HUDEP-2 (cell line): ENCODE measurements around the gene LPAR3.
"Not testable (repeated sequence)": the region's sequence is repeated elsewhere in the genome, so short reads cannot be mapped to it uniquely, and the experiment has no call there.

Experiments used
- DNase-seq, 76 experiments: peaks; one replicate each; lab custom pipeline; 2025; ENCODE audit not compliant: unreplicated experiment in 76 of 76; lab: John Stamatoyannopoulos, UW

Gene LPAR3

GRCh38 chr1:84907095-84907827 is 14.3 kb upstream of the LPAR3 start:
- DNase-seq = no peak

GRCh38 chr1:84902727-84903126 is 9.7 kb upstream of the LPAR3 start:
- not testable (repeated sequence) for DNase-seq

DNA sequence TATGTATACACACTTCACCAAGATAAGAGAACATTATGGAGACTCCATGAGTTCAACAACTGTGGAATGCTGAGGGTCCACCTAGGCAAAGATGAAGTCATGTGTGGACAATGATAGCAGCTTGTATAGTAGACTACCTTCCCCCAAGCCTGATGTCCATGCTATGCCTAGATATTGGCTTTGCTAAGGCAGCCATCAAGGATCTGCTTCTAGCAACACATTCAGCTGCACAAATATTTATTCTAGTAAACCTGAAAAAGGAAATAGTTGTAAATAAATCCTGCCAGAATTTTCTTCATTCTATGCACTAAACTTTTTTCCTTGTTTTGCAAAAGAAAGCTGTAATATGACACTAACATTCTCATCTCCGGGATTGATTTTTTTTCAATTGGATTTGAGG is 7.0 kb upstream of the LPAR3 start:
- no peak for DNase-seq

DNA sequence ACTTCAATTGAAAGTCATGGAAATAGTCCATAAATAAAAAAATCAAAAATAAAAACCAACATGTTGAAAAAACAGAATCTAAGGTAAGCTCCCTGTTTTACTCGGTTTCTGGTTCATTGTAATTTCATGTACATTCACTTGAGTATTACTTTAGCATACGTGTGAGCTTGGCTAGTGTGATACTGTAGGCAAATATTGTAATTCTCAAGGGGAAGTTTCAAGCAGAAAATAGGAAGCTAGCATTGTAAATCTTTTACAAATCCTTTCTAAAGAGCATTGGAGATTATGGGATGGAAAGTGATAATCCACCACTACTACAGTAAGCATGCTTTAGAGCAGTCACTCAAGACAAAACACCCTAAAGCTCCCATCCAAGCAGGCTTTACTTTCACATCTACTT is 3.3 kb upstream of the LPAR3 start:
- no peak for DNase-seq

DNA sequence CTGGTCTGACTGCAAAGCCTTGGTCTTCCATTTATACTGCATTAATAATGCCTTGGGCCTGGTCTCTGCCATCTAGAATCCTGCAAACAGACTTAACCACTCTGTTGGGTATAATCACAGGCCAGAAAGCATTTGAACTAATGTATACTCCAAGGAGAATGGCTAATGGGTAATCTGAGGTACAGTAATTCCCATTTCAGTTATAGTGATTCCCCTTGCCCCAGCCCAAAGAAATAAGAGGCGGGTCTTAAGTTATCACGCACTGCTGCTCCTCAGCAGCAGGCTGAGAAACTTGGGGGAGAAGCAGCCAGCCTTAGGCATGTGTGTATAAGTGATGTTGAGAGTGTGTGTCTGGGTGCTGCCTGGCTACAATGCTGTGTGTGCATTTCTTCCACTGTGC is 2.4 kb downstream of the LPAR3 start:
- DNase-seq = no peak

GRCh38 chr1:84889437-84889836 is 3.6 kb downstream of the LPAR3 start:
- DNase-seq = no peak

GRCh38 chr1:84888753-84889152 is 4.3 kb downstream of the LPAR3 start:
- DNase-seq = no peak

- no peak for DNase-seq
Measured at GRCh38 chr1:84887261-84887934, 5.6 kb downstream of the LPAR3 start.

- DNase-seq = no peak
Measured at GRCh38 chr1:84885469-84885868, 7.5 kb downstream of the LPAR3 start.

DNA sequence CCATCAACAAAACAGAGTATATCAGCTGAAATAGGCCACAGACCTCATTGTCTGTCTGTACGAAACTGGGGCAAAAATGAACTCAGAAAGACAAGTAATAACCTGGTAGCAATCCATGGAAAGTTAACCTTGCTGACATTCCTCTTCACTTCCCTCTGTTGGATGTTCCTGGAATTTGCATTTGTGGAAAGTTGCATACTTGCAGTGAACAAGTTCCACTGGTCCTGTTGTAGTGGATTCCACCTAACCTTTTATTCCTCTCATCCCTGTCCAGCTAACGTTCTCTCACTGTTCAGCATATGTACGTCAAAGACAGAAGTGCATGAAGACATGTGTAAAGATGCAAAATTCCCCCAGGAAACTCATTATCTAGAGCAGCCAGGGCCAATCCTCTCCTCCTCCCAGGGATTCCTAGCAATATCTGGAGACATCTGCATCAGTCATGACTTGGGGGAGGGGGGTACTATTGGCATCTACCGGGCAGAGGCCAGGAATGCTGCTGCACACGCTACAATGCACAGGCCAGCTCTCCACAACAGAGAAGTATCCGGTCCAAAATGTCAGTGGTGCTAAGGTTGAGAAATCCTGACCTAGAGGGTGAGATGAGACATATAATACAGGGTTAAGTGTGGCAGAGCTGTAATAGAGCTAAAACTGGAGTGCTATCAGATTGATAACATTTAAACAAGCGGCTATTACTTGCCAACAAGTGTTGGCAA is 8.2 kb downstream of the LPAR3 start:
- DNase-seq = no peak

DNA sequence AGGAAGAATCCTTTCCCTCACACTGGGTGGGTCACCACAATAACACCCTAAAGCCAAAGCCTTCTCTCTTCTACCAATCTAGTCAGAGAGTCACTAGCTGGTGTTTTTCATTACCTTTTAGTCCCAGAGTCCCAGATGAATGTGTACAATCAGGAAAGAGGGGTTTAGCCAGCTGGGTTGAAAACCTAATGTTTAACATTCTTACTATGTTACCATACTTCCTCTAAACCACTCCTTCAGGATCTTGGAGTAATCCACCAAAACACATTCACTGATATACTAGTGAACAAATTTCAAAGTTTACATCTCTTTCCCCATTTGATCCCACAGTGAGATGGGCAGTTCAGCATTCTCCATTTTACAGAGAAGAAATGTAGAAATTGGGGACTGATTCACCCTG is 9.7 kb downstream of the LPAR3 start:
- no peak for DNase-seq

DNA sequence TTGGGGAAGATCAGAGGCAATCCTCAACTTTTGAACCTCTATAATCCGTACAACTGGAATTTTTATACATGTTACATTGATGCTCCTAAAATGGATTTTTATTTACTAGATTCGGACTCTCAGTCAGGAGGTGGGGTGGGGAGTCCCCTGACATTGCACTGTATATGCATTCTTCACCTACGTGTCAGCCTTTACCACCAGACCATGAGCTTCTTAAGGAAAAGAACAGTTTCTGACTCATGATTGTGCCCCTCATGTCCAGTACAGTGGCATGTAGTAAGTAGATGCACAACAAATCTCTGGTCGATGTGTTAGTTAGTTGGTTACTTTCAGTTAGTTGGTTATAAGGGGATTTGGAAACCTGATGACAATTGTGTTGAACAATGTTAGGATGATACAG is 15.4 kb downstream of the LPAR3 start:
- DNase-seq = no peak

DNA sequence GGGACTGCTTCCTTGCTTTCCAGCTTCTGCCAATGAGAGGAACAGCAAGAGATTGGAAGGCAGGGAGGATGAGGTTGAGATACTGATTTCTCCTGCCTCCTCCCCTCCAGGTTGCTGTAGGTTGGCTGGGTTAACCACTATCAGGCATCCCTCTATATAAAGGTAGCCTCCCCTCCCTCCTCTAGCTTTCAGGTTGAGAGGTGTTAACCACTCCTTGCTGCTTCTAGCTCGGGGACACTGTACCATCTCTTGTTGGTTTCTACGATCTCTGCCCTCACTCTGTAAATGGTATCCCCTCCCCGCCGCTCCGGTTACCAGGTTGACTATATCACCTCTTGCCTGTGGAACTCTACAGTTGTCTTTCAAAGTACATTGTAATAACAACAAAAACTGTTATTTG is 16.7 kb downstream of the LPAR3 start:
- DNase-seq = no peak

DNA sequence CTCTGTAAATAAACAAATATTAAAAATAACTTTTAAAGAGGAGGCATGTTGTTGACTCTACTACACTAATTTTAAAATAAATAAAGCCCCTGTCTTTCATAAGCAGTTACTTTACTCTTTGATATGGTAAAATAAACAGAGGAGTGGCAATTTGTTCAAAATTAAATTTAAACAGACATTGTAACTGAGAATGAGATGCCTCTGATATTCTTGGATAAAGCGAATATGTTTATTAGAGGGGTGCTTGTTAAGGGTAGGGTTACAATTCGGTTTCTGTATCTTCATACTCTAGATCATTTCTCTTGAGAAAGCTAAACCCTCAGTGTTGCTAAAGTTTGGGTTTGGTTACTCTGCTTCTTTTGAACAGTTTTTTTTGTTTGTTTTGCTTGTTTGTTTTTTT is 19.6 kb downstream of the LPAR3 start:
- no peak for DNase-seq

DNA sequence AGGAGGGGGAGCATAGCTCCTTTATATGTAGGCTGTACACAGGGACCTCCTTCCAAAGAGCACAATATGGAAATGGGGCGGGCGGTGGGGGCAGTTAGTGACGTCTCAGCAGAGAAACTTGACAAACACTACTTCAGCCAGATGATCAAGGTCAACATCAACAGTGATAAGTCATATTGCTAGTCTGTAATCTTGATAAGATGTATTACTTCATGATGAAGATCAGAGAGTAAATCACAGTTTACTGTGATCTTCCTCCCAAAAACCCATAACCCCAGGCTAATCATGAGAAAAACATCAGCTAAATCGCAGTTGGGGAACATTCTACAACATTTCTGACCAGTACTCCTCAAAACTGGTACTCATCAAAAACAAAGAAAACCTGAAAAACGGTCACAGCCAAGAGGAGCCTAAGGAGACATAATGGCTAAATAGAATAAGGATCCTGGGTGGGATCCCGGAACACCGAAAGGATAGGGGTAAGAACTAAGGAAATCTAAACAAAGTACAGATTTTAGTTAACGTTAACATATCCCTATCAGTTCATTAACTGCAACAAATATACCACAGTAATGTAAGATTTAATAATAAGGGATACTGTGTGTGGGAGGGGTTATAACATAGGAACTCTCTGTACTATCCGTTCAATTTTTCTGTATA is 20.2 kb downstream of the LPAR3 start:
- DNase-seq = no peak

- DNase-seq = no peak
Measured at GRCh38 chr1:84871181-84871580, 21.8 kb downstream of the LPAR3 start.

- no peak for DNase-seq
Measured at GRCh38 chr1:84870591-84870990, 22.4 kb downstream of the LPAR3 start.

- no peak for DNase-seq
Measured at GRCh38 chr1:84869720-84870119, 23.3 kb downstream of the LPAR3 start.

DNA sequence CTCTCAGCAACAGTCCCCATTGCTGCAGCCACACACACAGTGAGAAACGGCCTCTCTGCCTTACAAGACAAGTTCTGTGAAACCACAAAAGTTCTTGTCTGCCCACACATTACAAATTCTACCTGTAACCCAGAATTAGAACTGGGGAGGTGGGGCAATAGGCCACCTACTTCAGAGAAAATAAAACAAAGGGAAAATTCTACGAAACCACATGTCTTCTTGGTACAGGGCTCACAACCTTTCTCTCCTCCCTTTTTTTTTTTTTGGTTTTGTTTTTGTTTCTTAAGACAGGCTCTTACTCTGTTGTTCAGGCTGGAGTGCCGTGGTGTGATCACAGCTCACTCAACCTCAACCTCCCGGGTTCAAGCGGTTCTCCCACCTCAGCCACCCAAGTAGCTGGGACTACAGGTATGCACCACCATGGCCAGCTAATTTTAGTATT is 30.2 kb downstream of the LPAR3 start:
- no peak for DNase-seq

DNA sequence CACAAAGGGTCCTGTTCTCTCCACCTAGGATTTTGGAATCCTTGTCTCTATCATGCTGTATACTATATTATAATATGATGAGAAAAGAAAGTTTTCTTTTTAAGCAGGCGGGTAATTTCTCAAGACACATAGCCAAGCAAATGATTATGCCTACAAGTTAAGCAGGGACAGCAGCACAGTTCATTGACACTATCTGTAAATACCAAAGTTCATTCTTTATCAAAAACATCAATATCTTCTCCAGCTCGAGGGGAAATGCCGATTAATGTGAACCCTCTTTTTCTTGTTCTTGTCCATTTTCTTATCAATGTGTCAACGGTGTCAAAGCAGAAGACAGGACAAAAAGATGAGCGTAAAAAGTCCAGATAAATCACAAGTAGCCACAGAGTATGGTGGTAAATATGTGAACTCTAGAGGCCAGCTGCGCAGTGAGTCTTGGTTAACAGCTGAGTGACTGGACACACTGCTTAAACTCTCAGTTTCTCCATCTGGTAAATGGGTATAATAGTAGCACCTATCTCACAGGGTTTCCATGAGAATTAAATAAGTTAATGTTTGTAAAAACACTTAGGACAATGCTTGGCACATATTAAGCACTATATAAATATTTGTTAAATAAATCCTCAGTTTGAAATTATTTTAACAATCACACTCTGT is 30.9 kb downstream of the LPAR3 start:
- DNase-seq = no peak

GRCh38 chr1:84861516-84861915 is 31.5 kb downstream of the LPAR3 start:
- no peak for DNase-seq
